Suprapubic skin (tissue), 4 donors: ENCODE measurements around the gene SLC18A2. TPM values are rescaled to one million over a fixed set of nuclear protein-coding genes. Genes with fewer than 3 reads are reported as not detected.

ENCODE experiments used
- DNase-seq, 2 donors: peaks; one replicate each; pipeline ENCODE4 v3.0.0-alpha.2; 2019; ENCODE audit warnings: low spot score in 2 of 2
- H3K27ac ChIP-seq: fragments of 200-600 bp; sonication (generic); one replicate; pipeline ENCODE4 v1.5.1; 2019
- H3K27me3 ChIP-seq: fragments of 200-600 bp; sonication (generic); one replicate; pipeline ENCODE4 v1.5.1; 2019
- H3K36me3 ChIP-seq: fragments of 200-600 bp; sonication (generic); one replicate; pipeline ENCODE4 v1.5.1; 2019
- H3K4me1 ChIP-seq: fragments of 200-600 bp; sonication (generic); one replicate; pipeline ENCODE4 v1.5.1; 2019
- H3K4me3 ChIP-seq: fragments of 200-600 bp; sonication (generic); one replicate; pipeline ENCODE4 v1.5.1; 2019; ENCODE audit warnings: mild to moderate bottlenecking
- H3K9me3 ChIP-seq: fragments of 200-600 bp; sonication (generic); one replicate; pipeline ENCODE4 v1.5.1; 2019
- EP300 ChIP-seq: sonication (generic); formaldehyde crosslinking; IDR thresholded peaks from one replicate; pipeline ENCODE4 v1.6.1; 2017; ENCODE audit warnings: antibody characterized with exemption
- POLR2A ChIP-seq, 2 donors: fragments of 450-650 bp; IDR thresholded peaks; one replicate each; pipeline ENCODE4 v1.6.1; 2017; ENCODE audit warnings: antibody characterized with exemption in 2 of 2, mild to moderate bottlenecking in 2 of 2, moderate library complexity in 2 of 2
- POLR2AphosphoS5 ChIP-seq, 3 donors: sonication (generic); formaldehyde crosslinking; IDR thresholded peaks; one replicate each; pipeline ENCODE4 v1.6.1; 2017; ENCODE audit warnings: antibody characterized with exemption in 3 of 3
- WGBS: methylation state at CpG from one replicate; pipeline ENCODE4 v1.1.5; 2018; 5-methylcytosine and 5-hydroxymethylcytosine counted together
- total RNA-seq, 4 donors: library from RNA; depleted of rRNA; stranded (reverse); fragments of >200 nt; gene quantifications; one replicate each; pipeline ENCODE4 v1.1.0, GENCODE V29; 2016
- TF ChIP-seq, protein P1 (sequence below), 2 donors: fragments of 200-600 bp in 1 of 2; fragments of 450-650 bp in 1 of 2; sonication (generic) in 1 of 2; IDR thresholded peaks; one replicate each; pipeline ENCODE4 v1.5.1; 2016 to 2019; ENCODE audit warnings: antibody characterized with exemption in 2 of 2, mild to moderate bottlenecking in 1 of 2, moderate library complexity in 1 of 2

SLC18A2 gene
- total RNA-seq, 4 donors from 2014 or later, result 2.7 to 10.5 (median 5.4) TPM

DNA sequence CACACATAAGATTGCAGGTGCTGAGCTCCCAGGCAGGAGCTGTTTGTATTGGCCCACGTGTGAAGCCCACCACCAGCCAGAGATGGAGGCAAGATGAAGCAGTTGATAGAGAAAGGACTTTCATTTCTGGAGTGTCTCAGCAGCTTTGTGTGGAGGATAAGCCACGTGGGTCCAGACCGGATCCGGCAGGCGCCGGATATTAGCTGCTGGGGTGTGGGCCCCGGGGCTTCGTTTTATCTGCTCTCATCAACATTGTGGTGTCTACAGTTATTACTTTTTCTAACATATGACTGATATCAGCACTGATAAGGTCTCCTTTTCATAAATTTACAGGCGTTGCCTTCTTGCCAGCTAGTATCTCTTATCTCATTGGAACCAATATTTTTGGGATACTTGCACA lies 25.5 kb downstream of the SLC18A2 start:
- Histone ChIP-seq H3K36me3 (no peaks in the 10 kb centered on the region), H3K4me1 (no peaks in the 10 kb centered on the region), H3K9me3 (no peaks in the 10 kb centered on the region), H3K27me3 (peaks cover 19% of the 10 kb centered on the region), H3K27ac (no peak overlapping the region), H3K4me3 (no peak overlapping the region)
- 59% methylated on average over 9 of the region's 9 CpGs for WGBS
- DNase-seq, result no peak
- no peak for TF ChIP-seq EP300
- TF ChIP-seq POLR2AphosphoS5 (IDR thresholded peaks at IDR 0.05), result no peak
- TF ChIP-seq POLR2A (IDR thresholded peaks at IDR 0.05), result no peak
- TF ChIP-seq, protein P1, sequence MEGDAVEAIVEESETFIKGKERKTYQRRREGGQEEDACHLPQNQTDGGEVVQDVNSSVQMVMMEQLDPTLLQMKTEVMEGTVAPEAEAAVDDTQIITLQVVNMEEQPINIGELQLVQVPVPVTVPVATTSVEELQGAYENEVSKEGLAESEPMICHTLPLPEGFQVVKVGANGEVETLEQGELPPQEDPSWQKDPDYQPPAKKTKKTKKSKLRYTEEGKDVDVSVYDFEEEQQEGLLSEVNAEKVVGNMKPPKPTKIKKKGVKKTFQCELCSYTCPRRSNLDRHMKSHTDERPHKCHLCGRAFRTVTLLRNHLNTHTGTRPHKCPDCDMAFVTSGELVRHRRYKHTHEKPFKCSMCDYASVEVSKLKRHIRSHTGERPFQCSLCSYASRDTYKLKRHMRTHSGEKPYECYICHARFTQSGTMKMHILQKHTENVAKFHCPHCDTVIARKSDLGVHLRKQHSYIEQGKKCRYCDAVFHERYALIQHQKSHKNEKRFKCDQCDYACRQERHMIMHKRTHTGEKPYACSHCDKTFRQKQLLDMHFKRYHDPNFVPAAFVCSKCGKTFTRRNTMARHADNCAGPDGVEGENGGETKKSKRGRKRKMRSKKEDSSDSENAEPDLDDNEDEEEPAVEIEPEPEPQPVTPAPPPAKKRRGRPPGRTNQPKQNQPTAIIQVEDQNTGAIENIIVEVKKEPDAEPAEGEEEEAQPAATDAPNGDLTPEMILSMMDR (IDR thresholded peaks at IDR 0.05), result no peak

DNA sequence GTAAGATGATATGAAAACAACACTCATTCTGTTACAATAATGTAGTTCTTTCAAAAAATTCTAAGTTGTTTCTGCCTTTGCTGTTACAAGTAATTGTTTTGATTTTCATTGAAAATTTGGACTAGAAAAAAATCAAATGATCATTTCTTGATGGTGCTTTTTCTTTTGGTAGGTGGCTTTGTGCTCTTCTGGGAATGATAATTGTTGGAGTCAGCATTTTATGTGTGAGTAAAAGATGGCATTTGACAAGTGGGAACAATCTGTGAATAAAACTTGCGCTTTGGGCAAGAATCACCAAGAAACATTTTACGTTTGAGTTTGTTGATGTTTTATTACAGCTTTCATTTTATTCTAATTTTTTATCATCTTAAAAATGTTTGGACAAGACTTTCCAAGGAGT lies 25.9 kb downstream of the SLC18A2 start:
- no peak for DNase-seq
- 83% methylated on average over 2 of the region's 2 CpGs for WGBS
- Histone ChIP-seq H3K36me3 (no peaks in the 10 kb centered on the region), H3K27me3 (peaks cover 15% of the 10 kb centered on the region), H3K27ac (no peak overlapping the region), H3K9me3 (no peaks in the 10 kb centered on the region), H3K4me1 (no peaks in the 10 kb centered on the region), H3K4me3 (no peak overlapping the region)
- TF ChIP-seq POLR2A (IDR thresholded peaks at IDR 0.05) (no peak), EP300 (no peak)
- TF ChIP-seq, protein P1 (IDR thresholded peaks at IDR 0.05), result no peak

DNA sequence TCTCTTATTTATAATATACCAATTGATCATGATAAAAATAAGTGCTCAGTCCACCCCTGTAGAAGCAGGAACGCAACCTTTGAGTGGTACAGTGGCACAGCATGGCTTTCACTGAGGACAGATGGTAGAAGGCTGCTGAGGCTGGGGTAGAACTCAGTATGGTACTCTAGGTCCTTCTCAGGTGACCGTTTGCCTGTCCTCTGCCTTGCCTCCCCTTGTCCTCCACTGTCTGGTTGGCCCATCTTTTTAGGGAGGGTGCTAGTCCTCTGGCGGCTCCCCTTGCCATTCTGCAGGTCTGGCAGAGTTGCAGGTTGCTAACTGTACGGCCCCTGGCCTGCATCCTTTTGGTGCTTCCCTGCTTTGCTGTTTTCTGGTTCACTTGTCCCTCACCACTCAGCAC lies 27.3 kb downstream of the SLC18A2 start:
- H3K27ac ChIP-seq, result no peak overlapping the region

DNA sequence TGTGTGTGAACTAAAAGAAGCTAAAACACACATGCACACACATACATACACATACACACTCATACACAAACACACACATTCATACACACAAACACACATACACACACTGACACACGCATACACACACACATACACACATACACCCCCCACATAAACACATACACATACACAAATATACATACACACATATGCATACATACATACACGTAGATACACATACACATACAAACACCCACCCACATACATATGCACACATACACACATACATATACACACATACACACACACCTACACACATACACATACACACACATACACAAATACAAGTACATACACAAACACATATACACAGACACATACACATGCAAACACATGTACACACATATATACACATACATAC lies 28.0 kb downstream of the SLC18A2 start:
- H3K9me3 ChIP-seq, result no peaks in the 10 kb centered on the region
- TF ChIP-seq, protein P1 (IDR thresholded peaks at IDR 0.05), result no peak
- no peak for TF ChIP-seq POLR2AphosphoS5 (IDR thresholded peaks at IDR 0.05)
- H3K36me3 ChIP-seq, result no peaks in the 10 kb centered on the region
- WGBS, result 92% methylated on average over 2 of the region's 2 CpGs
- DNase-seq, result no peak
- no peak overlapping the region for H3K27ac ChIP-seq
- H3K4me3 ChIP-seq, result no peak overlapping the region
- no peaks in the 10 kb centered on the region for H3K4me1 ChIP-seq
- no peaks in the 10 kb centered on the region for H3K27me3 ChIP-seq

More for the DNA sequence above, 27.3 kb downstream of the SLC18A2 start:
- H3K27me3 ChIP-seq, result peaks cover 3% of the 10 kb centered on the region
- H3K36me3 ChIP-seq, result no peaks in the 10 kb centered on the region
- H3K4me3 ChIP-seq, result no peak overlapping the region
- TF ChIP-seq EP300 (no peak), POLR2AphosphoS5 (IDR thresholded peaks at IDR 0.05) (no peak), POLR2A (IDR thresholded peaks at IDR 0.05) (no peak)
- TF ChIP-seq, protein P1 (IDR thresholded peaks at IDR 0.05), result no peak
- no peaks in the 10 kb centered on the region for H3K4me1 ChIP-seq
- no peak for DNase-seq
- WGBS, result 92% methylated on average over 4 of the region's 4 CpGs
- H3K9me3 ChIP-seq, result no peaks in the 10 kb centered on the region

DNA sequence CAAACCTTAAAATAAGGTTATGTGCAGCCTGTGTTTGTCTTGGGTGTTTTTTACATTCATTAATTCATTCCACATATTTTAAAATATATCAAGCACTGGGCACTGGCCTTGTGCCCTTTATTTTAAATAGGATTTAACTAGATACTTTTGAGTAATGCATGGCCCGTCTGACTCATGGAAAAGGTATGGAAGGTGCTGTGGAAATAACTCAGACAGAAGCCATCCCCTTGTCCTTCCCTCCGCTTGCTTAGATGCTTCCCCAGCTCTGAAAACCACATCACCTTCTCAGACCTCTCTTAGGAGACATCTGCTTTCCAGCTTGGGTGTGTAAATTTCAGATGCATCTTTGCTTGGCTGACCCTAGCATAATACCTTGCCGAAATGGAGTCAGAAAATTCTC lies 30.5 kb downstream of the SLC18A2 start:
- TF ChIP-seq POLR2A (IDR thresholded peaks at IDR 0.05), result no peak
- no peak for TF ChIP-seq POLR2AphosphoS5 (IDR thresholded peaks at IDR 0.05)
- TF ChIP-seq EP300, result no peak
- TF ChIP-seq, protein P1 (IDR thresholded peaks at IDR 0.05), result no peak
- Histone ChIP-seq H3K36me3 (no peaks in the 10 kb centered on the region), H3K27me3 (no peaks in the 10 kb centered on the region), H3K9me3 (no peaks in the 10 kb centered on the region), H3K4me1 (no peaks in the 10 kb centered on the region), H3K27ac (no peak overlapping the region), H3K4me3 (no peak overlapping the region)
- WGBS, result 71% methylated on average over 3 of the region's 3 CpGs
- DNase-seq, result no peak
